NOMO-1 treated with DMSO at 0.1 percent for 48 hours (cell line): ENCODE data around the gene CACNA1B.
"Not testable (repeated sequence)": the region's sequence is repeated elsewhere in the genome, so short reads cannot be mapped to it uniquely, and the experiment has no call there.

ENCODE experiments used
- DNase-seq: peaks from one replicate; lab custom pipeline; 2025; ENCODE audit not compliant: unreplicated experiment; lab: John Stamatoyannopoulos, UW

Gene CACNA1B

DNA sequence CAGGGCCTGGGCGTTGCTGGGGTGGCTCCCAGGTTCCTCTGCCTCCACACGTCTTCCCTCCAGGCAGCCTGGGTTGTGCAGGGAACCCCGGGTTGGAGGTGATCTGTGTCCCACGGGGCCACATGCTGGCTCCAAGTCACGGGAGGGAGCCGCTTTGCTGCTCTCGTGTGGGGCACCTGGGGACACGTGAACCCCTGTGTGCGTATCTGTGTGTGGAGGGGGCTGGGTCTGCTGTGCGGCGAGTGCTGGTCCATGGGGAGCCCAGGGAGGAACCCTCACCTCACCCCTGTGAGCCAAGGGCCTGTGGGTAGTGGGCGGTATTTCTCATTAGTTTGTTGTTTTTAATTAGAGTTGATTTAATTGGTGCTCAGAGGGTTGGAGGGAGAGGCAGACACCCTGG, 7.5 kb downstream of the CACNA1B start:
- DNase-seq = not testable (repeated sequence)

DNA sequence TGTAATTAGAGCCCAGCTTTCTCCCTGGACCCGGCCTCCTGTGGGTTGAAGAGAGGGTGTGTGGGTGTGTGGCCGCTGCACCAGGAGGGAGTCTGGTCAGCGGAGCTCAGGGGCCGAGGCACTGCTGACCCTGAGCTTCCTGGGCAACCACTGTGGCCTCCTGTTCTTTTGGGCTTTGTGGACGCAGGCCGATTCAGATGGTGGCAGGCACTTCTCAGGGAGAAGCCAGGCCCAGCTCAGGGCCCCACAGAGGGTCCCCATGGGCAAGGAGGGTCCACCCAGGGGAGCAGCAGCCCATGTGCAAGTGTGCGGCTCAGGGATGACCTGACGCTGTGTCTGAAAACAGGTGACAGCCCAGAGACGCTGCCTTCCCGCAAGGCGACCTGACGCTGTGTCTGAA, 11.0 kb downstream of the CACNA1B start:
- not testable (repeated sequence) for DNase-seq

DNA sequence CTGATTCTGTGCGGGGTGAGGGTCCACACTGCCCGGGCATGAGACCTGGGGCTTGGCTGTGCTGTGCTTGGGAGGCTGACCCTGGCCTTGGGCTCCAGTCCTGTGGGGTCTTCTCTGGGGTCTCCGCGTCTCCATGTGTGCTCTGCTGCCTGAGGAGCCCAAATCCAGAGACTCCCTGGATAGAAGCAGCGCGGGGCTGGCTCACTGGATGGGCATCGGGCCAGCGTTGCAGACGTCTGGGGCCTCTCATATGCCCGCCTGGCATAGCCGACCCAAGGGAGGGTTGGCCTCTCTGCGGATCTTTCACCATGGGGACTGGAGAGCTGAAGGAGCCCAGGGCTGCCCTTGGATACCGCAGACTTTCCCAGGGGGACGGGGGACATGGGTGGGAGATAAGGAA, 12.4 kb downstream of the CACNA1B start:
- not testable (repeated sequence) for DNase-seq

DNA sequence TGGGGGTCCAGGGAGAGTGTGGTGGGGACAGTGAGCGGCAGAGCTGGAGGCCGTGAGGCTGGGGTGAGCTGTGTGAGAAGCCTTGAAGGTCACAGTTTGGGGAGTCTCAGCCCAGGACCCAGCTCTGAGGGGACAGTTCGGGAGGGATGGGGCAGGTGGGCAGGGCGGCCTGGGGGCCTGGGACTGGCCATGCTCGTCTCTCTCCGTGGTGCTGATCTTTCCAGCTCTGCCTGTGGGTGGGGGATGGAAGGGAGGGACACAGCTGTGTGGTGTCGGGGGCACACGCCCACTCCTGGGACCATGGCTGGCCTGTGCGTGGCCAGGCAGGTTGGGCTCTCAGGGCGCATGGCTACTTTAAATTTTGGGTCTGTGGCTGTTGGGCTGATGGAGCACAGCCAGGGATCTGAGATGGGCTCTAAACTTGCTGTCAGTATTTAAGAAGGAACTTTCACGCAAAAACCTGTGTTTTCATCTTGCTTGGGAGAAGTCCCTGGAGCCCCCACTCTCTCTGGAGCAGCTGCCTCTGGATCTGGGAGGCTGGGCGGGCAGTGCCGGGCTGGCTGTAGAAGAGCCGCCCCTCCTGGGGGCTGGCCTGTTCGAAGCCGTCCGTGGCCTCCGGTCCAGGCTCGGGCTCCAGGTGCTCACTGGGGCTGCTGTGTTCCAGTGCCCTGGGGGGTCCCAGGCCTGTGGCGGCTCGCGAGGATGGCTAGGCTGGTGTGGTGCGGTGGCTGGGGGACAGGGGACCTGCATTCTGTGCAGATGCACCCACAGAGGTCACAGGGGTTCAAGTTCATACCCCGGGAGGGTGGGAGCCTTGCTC, 13.4 kb downstream of the CACNA1B start:
- not testable (repeated sequence) for DNase-seq

DNA sequence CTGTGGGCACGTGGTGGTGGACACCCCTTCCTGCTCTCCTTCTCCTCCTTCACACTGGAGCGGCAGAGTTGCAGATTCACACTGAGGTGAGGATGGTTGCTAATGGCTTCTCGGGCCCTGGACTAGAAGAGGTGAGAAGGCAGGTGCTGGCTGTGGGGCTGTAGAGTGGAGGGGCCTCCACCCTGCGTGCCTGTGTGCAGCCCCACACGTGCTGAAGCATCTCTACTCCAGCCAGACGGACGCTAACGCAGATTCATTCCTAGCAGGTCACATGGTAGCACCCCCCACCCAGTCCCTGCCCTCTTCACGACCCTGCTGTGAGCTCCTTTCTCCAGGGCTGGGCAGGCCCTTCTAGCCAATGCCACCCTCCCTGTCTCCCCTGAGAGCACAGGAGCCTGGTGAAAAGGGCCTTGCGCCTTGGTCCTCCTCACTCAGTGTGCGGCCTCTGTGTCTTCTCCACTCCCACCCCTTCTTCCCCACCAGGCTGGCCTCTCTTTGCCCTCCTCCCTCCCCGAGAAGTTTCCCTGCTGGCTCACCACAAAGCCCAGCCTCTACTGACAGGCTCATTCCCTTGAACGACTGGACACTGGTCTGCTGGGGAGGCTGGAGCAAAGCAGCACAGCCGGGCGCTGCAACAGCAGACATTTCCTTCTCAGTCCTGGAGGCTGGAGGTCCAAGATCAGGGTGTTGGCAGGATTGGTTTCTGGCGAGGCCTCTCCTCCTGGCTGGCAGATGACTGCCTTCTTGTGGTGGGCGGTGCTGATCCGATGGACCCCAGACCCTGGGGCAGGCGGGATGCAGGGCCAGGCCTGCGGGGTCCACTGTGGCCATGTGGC, 14.2 kb downstream of the CACNA1B start:
- no peak for DNase-seq

DNA sequence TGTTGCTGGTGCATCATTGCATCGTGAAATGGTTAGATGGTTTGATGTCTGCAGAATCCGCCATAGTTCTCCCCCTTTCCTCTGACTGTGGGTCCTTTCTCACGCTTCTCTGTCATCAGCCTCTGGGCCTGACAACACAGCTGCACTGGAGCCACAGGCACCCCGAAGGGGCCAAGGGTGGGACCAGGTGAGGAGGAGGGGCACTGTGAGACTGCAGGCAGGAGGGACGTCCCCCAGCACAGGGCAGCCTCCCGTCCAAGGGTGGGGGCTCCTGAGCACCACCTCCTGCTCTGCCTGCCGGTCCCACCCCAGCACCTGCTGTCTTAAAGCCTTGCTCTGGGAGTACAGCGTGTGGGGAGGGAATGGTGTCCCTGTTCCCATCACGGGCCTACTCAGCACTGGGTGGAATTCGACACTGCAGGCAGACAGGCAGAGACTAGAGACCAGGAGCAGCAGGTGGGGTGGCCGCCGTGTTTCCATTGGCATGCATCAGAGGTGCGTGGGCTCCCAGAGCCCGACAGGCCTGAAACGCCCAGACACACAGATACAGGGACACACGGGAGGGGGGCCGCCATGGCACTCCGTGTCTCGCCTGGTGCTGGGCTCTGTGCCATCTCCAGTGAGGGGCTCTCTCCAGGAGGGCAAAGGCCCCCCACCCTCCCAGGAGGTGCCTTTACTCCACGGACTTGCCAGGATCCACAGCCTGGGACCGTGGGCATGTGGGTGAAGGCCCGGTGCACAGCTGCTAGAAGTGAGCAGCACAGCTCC, 15.0 kb downstream of the CACNA1B start:
- DNase-seq = no peak

DNA sequence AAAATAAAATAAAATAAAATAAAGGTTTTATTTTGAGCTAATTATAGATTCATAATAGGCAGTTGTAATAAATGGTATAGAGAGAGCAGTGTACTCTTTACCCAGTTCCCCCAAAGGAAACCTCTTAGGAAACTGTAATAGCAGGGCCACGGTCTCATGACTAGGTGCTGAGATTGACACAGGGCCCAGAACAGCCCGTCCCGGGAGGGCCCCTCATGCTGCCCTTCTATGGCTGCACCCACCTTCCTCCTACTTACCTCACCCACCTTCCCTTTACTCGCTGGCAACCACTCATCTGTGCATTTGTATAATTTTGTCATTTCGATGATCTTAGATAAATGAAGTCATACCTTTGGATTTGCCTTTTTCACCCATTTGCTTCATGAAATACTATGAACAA, 16.1 kb downstream of the CACNA1B start:
- no peak for DNase-seq

DNA sequence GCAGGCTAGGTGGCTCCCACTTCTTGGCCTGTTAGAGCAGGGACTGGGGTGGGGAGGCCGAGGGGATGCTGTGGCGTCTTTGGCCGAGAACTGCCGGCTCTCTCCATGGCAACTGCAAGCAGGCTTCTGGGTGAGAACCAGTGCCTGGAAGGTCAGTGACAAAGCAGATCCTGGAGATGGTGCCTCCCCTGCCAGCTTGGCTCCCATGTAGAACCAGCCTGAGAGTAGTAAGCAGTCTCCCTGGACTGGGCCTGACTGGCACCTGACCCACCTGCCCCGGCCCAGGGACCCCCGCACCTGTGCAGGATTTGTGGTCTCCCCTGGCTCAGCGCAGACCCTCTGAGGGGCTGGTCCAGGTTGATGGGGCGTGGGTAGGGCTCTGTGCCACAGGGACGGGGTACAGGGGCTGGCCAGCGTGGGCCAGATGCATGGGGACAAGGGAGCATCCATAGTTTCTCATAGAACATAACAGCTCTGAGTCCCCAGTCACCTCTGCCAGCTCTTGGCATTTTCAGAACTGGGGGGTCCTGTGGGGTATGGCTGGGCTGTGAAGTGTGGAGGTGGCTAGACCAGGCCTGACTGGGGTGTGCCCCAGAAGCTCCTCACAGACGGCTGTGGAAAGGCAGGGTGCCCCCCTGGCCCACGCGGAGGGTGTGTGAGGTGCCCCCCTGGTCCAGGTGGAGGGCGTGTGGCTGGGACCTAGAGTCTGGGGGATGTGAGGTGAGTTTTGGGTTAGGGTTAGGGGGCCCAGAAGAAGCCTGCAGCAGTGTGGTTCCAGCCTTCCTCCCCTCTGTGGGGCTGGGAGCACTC, 22.2 kb downstream of the CACNA1B start:
- DNase-seq = no peak

DNA sequence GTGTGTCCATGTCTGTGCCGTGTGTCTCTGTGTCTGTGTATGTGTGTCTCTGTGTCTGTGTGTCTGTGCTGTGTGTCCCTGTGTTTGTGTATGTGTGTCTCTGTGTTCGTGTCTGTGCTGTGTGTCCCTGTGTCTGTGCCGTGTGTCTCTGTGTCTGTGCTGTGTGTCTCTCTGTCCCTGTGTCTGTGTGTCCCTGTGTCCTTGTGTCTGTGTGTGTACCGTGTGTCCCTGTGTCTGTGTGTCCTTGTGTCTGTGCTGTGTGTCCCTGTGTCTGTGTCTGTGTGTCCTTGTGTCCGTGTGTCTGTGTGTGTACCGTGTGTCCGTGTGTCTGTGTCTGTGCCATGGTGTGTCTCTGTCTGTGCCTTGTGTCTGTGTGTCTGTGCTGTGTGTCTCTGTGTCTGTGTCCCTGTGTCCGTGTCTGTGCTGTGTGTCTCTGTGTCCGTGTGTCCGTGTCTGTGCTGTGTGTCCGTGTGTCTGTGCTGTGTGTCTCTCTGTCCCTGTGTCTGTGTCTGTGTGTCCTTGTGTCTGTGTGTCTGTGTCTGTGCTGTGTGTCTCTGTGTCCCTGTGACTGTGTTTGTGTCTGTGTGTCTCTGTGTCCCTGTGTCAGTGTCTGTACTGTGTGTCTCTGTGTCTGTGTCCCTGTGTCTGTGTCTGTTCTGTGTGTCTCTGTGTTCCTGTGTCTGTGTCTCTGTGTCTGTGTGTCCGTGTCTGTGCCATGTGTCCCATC, 23.2 kb downstream of the CACNA1B start:
- DNase-seq = no peak

DNA sequence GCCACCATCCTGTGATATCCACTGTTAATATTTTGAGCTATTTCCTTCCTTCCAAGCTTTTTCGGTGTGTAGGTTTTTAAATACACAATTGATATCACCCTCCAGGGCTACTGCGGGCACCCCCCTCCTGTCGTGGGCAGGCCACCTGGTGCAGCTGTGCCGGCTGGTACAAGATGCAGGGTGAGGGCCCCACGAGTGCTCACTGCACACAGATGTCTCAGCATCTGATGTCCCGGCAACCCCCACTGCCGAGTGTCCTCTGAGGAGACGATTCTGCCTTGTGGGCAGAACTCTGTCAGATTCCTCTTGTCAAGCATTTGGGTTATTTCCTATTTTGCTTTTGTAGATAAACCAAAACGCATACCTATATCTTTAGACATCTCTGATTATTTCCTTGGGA, 25.1 kb downstream of the CACNA1B start:
- DNase-seq = no peak

DNA sequence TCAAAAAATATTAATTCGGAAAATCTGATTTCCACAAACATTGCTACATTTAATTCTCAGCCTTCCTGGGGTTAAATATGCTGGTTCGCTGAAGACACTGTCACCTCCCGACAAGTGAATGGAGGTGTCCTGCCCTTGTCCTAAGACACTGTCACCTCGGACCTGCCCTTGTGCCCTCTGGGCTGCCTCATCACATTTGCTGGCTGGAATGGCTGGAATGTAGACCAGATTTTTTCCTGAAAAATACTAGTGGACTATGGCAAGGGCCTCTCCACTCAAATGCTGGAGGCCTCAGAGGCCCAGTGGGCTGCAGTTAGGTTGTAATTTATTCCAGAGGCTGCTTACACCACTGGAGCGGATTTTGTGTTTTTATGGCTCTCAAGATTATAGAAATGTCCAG, 28.2 kb downstream of the CACNA1B start:
- no peak for DNase-seq

DNA sequence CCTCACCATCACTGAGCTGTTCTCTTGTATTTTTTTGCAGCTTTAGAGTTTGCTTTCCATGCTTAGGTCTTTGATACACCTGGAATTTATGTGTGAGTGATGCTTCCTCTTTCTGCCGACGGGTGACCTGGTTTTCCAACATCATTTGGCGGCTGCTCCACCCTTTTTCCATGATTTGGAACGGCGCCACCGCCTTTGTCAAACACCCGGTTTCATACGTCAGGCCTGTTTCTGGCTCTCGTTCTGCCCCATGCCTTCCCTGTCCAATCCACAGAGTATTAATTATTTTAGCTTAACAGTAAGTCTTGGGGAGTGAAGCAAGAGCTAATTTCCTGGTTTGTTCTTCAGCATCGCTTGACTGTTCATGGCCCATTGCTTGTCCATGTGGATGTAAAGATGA, 30.2 kb downstream of the CACNA1B start:
- DNase-seq = no peak

DNA sequence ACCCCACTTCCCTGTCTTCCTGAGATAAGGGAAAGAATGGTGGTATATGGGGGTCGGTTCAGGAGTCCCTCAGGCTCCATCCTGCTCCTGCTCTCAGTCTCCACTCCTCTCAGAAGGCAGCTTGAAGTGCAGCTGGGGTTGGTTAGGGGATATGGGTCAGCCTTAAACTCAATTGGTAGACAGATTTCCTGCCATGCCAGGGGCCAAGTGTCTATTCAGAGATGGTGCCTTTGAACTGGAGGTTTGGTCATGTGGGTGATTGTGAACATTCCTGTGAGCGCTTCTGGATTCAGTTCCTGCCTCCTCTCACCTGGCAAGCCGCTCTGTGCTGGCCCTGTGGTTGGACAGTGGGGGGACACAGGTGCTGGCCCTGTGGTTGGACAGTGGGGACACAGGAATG, 35.1 kb downstream of the CACNA1B start:
- no peak for DNase-seq

DNA sequence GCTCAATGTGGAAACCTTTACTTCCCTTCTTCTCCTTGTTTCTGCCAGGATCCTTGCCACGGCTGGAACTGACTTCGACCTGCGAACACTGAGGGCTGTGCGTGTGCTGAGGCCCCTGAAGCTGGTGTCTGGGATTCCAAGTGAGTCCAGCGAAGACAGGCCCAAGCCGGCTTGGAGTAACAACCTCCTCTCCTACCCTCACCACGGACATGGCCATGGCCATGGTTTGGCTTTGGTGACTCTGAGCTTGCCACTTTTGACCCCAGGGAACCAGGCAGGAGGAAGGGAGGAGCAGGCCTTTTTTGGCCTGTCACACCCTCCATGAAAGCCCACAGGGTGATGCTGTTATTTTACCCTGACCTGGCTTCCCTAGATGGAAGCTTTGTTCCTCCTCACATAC, 35.5 kb downstream of the CACNA1B start:
- no peak for DNase-seq

DNA sequence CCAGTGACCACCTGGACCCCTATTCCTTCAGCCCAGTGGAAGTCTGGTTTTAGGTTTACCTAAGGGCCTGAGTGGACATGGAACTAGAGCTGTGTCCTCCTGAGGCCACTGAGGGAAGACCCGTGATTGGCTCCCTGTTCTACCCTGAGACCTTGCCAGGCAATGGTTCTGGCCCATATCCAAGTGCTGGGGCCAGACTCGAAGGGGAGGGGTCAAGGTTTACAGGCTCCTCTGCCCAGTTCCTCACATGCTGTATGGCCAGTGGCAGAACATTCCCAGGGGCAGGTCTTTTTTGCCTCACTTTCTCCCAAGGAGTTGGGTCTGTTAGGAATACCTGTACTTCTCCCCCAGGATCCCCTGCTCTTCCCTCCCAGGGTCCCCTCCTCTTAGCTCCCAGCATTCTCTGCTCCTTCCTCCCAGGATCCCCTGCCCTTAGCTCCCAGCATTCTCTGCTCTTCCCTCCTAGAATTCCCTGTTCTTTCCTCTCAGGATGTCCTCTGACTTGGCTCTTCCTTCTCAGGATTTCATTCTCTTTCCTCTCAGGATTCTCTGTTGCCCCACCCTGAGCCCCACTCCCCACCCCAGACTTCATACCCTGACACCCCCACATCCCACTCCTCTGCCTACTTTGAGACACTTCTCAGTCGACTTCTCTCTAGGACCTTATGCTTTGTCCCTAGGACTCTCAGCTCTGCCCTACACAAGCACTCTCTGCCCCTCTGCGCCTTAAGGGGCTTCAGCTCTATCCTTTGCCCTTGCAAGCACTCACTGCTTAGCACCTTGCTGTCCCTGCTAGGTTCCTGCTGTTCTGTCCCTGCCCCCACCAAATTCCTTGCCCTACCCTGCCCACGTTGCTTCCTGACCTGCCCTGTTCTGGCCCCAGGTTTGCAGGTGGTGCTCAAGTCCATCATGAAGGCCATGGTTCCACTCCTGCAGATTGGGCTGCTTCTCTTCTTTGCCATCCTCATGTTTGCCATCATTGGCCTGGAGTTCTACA, 36.5 kb downstream of the CACNA1B start:
- DNase-seq = no peak

DNA sequence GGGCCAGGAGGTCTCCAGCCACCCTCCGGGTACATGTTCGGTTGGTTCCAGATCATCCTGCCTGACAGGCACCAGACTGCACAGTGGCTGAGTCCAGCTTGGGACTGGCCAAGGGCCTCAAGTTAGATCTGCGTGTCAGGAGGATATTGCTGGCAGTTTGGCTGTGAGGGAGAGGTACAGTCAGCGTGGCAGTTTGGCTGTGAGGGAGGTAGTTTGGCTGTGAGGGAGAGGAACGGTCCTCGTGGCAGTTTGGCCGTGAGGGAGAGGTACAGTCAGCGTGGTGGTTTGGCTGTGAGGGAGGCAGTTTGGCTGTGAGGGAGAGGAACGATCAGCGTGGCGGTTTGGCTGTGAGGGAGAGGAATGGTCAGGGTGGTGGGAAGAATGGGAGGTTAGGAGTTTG, 39.0 kb downstream of the CACNA1B start:
- no peak for DNase-seq

DNA sequence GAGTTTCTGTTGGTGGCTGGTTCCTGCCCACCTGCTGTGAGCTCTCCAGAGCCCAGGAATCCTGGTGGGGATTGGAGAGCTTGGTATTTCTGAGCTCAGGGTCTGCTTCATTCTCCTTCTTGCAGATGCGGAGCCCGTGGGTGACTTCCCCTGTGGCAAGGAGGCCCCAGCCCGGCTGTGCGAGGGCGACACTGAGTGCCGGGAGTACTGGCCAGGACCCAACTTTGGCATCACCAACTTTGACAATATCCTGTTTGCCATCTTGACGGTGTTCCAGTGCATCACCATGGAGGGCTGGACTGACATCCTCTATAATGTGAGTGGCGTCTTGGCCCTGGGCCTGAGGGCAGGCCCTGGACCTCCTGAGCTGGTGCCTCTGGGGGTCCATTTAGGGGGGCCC, 39.5 kb downstream of the CACNA1B start:
- DNase-seq = no peak

DNA sequence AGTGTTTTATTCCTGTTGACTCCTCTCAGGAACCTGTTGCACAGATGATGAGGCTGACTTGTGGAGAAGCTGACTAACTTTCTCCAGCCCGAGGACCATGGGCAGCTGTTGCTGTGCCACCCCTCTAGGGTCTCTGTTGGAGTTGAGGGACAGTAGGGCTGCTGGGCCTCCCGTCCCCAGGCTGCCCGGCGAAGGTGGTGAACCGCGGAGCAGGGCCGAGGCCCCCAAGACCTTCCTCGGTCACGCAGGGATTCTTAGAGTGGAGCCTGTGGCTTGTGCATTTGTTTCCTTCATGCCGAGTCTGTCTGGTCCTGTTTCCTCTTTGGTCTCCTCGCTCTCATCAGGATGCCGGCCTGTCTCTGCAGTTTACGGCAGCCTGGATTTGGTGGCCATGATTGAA, 40.2 kb downstream of the CACNA1B start:
- no peak for DNase-seq
